CD4-positive, CD25-positive, alpha-beta regulatory T cell (primary cell): ENCODE measurements around the gene IFI6. TPM values are rescaled to one million over a fixed set of nuclear protein-coding genes. Genes with fewer than 3 reads are reported as not detected.

Source experiments
- polyA plus RNA-seq, 4 donors: library from polyadenylated mRNA; unstranded; fragments of 300-500 nt; fragmentation: Illumina TruSeq; gene quantifications; one replicate each; pipeline ENCODE4 v1.2.3, GENCODE V29; 2021
- total RNA-seq: library from RNA; stranded (reverse); gene quantifications from one replicate; pipeline ENCODE4 v1.2.3, GENCODE V29; 2022

Gene IFI6
- total and polyA plus RNA-seq, 5 donors from 2014 or later = 49.7 to 199 (median 169) TPM

Other genes with a start within 250 kb of the IFI6 start
- 175 TPM for gene WASF2, start 182.0 kb downstream of the IFI6 start, total RNA-seq
- 10 to 100 TPM; 55.3 to 85.3 (median 61.8) TPM for gene WASF2, start 182.0 kb downstream of the IFI6 start, polyA plus RNA-seq
- gene AHDC1, start 68.0 kb downstream of the IFI6 start, total RNA-seq = 26.2 TPM
- gene AHDC1, start 68.0 kb downstream of the IFI6 start, polyA plus RNA-seq = 1 to 10 TPM in 1 of 4 donors, under 1 TPM in 3; 0.07 to 1.4 (median 0.50) TPM
- gene FGR, start 37.0 kb downstream of the IFI6 start, total RNA-seq = 0.15 TPM
- gene FGR, start 37.0 kb downstream of the IFI6 start, polyA plus RNA-seq = under 1 TPM; 0.20 to 0.87 (median 0.33) TPM
- 18.7 TPM for gene FAM76A, start 53.8 kb upstream of the IFI6 start, total RNA-seq
- 10 to 100 TPM in 2 of 4 donors, 1 to 10 TPM in 2; 6.9 to 15.5 (median 9.3) TPM for gene FAM76A, start 53.8 kb upstream of the IFI6 start, polyA plus RNA-seq
- 26.8 TPM for gene STX12, start 101.0 kb upstream of the IFI6 start, total RNA-seq
- gene STX12, start 101.0 kb upstream of the IFI6 start, polyA plus RNA-seq = 10 to 100 TPM; 10.2 to 13.8 (median 12.3) TPM
- 23.3 TPM for gene PPP1R8, start 158.6 kb upstream of the IFI6 start, total RNA-seq
- 10 to 100 TPM; 40.9 to 45.5 (median 42.3) TPM for gene PPP1R8, start 158.6 kb upstream of the IFI6 start, polyA plus RNA-seq
- 57.1 TPM for gene THEMIS2, start 200.4 kb upstream of the IFI6 start, total RNA-seq
- gene THEMIS2, start 200.4 kb upstream of the IFI6 start, polyA plus RNA-seq = 10 to 100 TPM; 37.9 to 69.9 (median 60.5) TPM
- 36.6 TPM for gene RPA2, start 242.4 kb upstream of the IFI6 start, total RNA-seq
- gene RPA2, start 242.4 kb upstream of the IFI6 start, polyA plus RNA-seq = 100 to 1,000 TPM; 199 to 237 (median 206) TPM